HepG2 (cell line): Measurements from ENCODE around the gene OTOG.

ENCODE experiments used
- ARNT ChIP-seq: fragments of 450-650 bp; IDR thresholded peaks from 2 replicates; pipeline ENCODE4 v1.6.1; 2017
- ATAD3A ChIP-seq: sonication (generic); formaldehyde crosslinking; IDR thresholded peaks from 2 replicates; pipeline ENCODE4 v1.4.0; 2020; ENCODE audit warnings: missing genetic modification reagents
- EP300 ChIP-seq, 3 experiments: sonication (generic) in 1 of 3; formaldehyde crosslinking in 1 of 3; IDR thresholded peaks; 2 replicates each; pipeline versions ENCODE4 v1.5.1 to v1.6.1; 2011 to 2020; ENCODE audit warnings: low read depth in 2 of 3, low read length in 2 of 3, borderline replicate concordance in 1 of 3, improper control_type of control experiment in 1 of 3, mild to moderate bottlenecking in 1 of 3, missing genetic modification reagents in 1 of 3, moderate library complexity in 1 of 3
- HNRNPLL ChIP-seq: fragments of 200-400 bp; formaldehyde crosslinking; IDR thresholded peaks from 2 replicates; pipeline ENCODE4 v1.6.1; 2017; ENCODE audit warnings: mild to moderate bottlenecking, low read depth, low read length; ENCODE audit not compliant: poor library complexity, severe bottlenecking
- ZBTB7A ChIP-seq: sonication (generic); formaldehyde crosslinking; IDR thresholded peaks from 2 replicates; pipeline ENCODE4 v1.8.0; 2022; ENCODE audit warnings: mild to moderate bottlenecking, missing genetic modification reagents
- ZNF207 ChIP-seq: fragments of 450-650 bp; IDR thresholded peaks from 2 replicates; pipeline ENCODE4 v1.6.1; 2016; ENCODE audit warnings: antibody characterized with exemption, borderline replicate concordance
- ZNF549 ChIP-seq: sonication (generic); formaldehyde crosslinking; IDR thresholded peaks from 2 replicates; pipeline ENCODE4 v1.5.0; 2020; ENCODE audit warnings: missing genetic modification reagents
- TF ChIP-seq, protein P1 (sequence below): sonication (generic); formaldehyde crosslinking; IDR thresholded peaks from 2 replicates; pipeline ENCODE4 v1.5.0; 2020; ENCODE audit warnings: mild to moderate bottlenecking, missing genetic modification reagents, moderate library complexity
- TF ChIP-seq, protein P2 (sequence below): IDR thresholded peaks from 2 replicates; pipeline ENCODE4 v1.6.1; 2012; ENCODE audit warnings: low read length, improper control_type of control experiment

DNA sequence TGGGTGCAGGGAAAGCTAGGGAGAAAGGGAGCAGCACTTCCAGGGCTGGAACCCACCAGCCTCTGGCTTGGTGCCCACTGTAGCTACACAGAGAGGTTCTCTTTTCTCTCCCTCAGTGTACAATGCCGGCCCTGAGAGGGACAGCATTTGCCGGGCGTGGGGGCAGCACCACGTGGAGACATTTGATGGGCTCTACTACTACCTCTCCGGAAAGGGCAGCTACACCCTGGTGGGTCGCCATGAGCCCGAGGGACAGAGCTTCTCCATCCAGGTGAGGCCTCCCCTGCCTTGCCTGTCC is 6.1 kb downstream of the OTOG start:
- TF ChIP-seq, protein P1, sequence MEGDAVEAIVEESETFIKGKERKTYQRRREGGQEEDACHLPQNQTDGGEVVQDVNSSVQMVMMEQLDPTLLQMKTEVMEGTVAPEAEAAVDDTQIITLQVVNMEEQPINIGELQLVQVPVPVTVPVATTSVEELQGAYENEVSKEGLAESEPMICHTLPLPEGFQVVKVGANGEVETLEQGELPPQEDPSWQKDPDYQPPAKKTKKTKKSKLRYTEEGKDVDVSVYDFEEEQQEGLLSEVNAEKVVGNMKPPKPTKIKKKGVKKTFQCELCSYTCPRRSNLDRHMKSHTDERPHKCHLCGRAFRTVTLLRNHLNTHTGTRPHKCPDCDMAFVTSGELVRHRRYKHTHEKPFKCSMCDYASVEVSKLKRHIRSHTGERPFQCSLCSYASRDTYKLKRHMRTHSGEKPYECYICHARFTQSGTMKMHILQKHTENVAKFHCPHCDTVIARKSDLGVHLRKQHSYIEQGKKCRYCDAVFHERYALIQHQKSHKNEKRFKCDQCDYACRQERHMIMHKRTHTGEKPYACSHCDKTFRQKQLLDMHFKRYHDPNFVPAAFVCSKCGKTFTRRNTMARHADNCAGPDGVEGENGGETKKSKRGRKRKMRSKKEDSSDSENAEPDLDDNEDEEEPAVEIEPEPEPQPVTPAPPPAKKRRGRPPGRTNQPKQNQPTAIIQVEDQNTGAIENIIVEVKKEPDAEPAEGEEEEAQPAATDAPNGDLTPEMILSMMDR (CRISPR knock-in tag), result no peak
- TF ChIP-seq, protein P2, sequence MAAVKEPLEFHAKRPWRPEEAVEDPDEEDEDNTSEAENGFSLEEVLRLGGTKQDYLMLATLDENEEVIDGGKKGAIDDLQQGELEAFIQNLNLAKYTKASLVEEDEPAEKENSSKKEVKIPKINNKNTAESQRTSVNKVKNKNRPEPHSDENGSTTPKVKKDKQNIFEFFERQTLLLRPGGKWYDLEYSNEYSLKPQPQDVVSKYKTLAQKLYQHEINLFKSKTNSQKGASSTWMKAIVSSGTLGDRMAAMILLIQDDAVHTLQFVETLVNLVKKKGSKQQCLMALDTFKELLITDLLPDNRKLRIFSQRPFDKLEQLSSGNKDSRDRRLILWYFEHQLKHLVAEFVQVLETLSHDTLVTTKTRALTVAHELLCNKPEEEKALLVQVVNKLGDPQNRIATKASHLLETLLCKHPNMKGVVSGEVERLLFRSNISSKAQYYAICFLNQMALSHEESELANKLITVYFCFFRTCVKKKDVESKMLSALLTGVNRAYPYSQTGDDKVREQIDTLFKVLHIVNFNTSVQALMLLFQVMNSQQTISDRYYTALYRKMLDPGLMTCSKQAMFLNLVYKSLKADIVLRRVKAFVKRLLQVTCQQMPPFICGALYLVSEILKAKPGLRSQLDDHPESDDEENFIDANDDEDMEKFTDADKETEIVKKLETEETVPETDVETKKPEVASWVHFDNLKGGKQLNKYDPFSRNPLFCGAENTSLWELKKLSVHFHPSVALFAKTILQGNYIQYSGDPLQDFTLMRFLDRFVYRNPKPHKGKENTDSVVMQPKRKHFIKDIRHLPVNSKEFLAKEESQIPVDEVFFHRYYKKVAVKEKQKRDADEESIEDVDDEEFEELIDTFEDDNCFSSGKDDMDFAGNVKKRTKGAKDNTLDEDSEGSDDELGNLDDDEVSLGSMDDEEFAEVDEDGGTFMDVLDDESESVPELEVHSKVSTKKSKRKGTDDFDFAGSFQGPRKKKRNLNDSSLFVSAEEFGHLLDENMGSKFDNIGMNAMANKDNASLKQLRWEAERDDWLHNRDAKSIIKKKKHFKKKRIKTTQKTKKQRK, result no peak
- TF ChIP-seq EP300 (IDR thresholded peaks at IDR 0.05; ENCODE audit: low read depth in 2 of 2, low read length in 2 of 2) (no peak), EP300 (CRISPR knock-in tag; IDR thresholded peaks at IDR 0.05; ENCODE audit: borderline replicate concordance) (no peak), ZNF549 (CRISPR knock-in tag) (no peak), ARNT (no peak), ZNF207 (no peak), HNRNPLL (no peak), ATAD3A (CRISPR knock-in tag) (no peak), ZBTB7A (CRISPR knock-in tag) (no peak)
